Prostate gland (tissue), 2 donors: ENCODE data around the gene HPS4. TPM values are rescaled to one million over a fixed set of nuclear protein-coding genes. Genes with fewer than 3 reads are reported as not detected.

Experiments used
- DNase-seq: peaks from one replicate; pipeline ENCODE4 v3.0.0-alpha.2; 2019; ENCODE audit warnings: low spot score
- H3K27ac ChIP-seq, 2 donors: fragments of 200-600 bp; sonication (generic); 2 replicates each; pipeline ENCODE4 v1.5.1; 2017 to 2019
- H3K27me3 ChIP-seq: fragments of 200-600 bp; sonication (generic); replicated peaks from 2 replicates; pipeline ENCODE4 v1.5.1; 2019; ENCODE audit not compliant: insufficient read depth
- H3K36me3 ChIP-seq, 2 donors: fragments of 200-600 bp; sonication (generic); 1 replicate in 1 of 2; 2 replicates in 1 of 2; pipeline versions ENCODE4 v1.5.1 to v1.8.1; 2017 to 2019
- H3K4me1 ChIP-seq: fragments of 200-600 bp; sonication (generic); replicated peaks from 2 replicates; pipeline ENCODE4 v1.5.1; 2019
- H3K4me3 ChIP-seq, 2 donors: fragments of 200-600 bp; sonication (generic); 2 replicates each; pipeline ENCODE4 v1.5.1; 2017 to 2019
- H3K9me3 ChIP-seq: fragments of 200-600 bp; sonication (generic); 2 replicates; pipeline ENCODE4 v1.5.1; 2017
- POLR2A ChIP-seq: fragments of 450-650 bp; IDR thresholded peaks from one replicate; pipeline ENCODE4 v1.6.1; 2016; ENCODE audit warnings: antibody characterized with exemption, mild to moderate bottlenecking
- POLR2AphosphoS5 ChIP-seq: sonication (generic); formaldehyde crosslinking; IDR thresholded peaks from one replicate; pipeline ENCODE4 v1.6.1; 2017; ENCODE audit warnings: antibody characterized with exemption
- WGBS: methylation state at CpG from one replicate; pipeline ENCODE4 v1.1.5; 2018; 5-methylcytosine and 5-hydroxymethylcytosine counted together
- intact Hi-C: fragments of 100-400 bp; cut with DNase I; formaldehyde crosslinking; loops from one replicate; pipeline ENCODE4 v1.14.2; 2022
- total RNA-seq, 2 donors: library from RNA; depleted of rRNA; stranded (reverse); fragments of >200 nt; gene quantifications; one replicate each; pipeline ENCODE4 v1.1.0, GENCODE V29; 2016
- TF ChIP-seq, protein P1 (sequence below), 4 experiments: fragments of 200-600 bp in 2 of 4; fragments of 450-650 bp in 2 of 4; sonication (generic) in 2 of 4; IDR thresholded peaks; 1 replicate in 3 of 4; 2 replicates in 1 of 4; pipeline ENCODE4 v1.5.1; 2016 to 2019; ENCODE audit warnings: antibody characterized with exemption in 4 of 4, mild to moderate bottlenecking in 2 of 4, moderate library complexity in 2 of 4

HPS4 gene
- total RNA-seq, 2 donors from 2014 or later, result 25.3 to 83.9 TPM

DNA sequence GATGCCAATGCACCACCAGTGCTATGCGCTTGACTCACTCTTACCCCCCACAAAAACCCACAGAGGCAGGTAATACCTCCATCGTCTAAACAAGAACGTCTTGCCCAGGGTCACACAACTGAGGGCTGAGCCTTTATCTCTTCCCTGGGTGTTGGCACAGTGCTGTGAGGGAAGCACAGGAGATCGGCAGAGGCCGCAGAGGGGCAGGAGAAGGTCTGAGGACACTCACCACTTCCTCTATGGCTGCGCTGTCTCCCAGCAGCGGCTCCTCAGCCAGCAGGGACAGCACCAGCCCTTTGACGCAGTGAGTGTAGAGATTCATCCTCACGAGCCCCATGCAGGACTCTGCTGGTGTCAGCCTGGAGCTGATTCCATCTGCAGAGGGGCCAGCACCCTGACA lies 19.9 kb downstream of the HPS4 start:
- Histone ChIP-seq H3K27me3 (no peaks in the 10 kb centered on the region), H3K36me3 (peaks cover 0 to 12% of the 10 kb centered on the region in 2 donors), H3K9me3 (no peaks in the 10 kb centered on the region), H3K4me1 (no peaks in the 10 kb centered on the region), H3K27ac (no peak overlapping the region), H3K4me3 (no peak overlapping the region)
- no peak for DNase-seq
- no peak for TF ChIP-seq POLR2AphosphoS5
- TF ChIP-seq, protein P1, sequence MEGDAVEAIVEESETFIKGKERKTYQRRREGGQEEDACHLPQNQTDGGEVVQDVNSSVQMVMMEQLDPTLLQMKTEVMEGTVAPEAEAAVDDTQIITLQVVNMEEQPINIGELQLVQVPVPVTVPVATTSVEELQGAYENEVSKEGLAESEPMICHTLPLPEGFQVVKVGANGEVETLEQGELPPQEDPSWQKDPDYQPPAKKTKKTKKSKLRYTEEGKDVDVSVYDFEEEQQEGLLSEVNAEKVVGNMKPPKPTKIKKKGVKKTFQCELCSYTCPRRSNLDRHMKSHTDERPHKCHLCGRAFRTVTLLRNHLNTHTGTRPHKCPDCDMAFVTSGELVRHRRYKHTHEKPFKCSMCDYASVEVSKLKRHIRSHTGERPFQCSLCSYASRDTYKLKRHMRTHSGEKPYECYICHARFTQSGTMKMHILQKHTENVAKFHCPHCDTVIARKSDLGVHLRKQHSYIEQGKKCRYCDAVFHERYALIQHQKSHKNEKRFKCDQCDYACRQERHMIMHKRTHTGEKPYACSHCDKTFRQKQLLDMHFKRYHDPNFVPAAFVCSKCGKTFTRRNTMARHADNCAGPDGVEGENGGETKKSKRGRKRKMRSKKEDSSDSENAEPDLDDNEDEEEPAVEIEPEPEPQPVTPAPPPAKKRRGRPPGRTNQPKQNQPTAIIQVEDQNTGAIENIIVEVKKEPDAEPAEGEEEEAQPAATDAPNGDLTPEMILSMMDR (IDR thresholded peaks at IDR 0.05), result no peak
- TF ChIP-seq POLR2A, result no peak
- intact Hi-C loops, result no loop called here
- WGBS, result 72% methylated on average over 9 of the region's 9 CpGs

DNA sequence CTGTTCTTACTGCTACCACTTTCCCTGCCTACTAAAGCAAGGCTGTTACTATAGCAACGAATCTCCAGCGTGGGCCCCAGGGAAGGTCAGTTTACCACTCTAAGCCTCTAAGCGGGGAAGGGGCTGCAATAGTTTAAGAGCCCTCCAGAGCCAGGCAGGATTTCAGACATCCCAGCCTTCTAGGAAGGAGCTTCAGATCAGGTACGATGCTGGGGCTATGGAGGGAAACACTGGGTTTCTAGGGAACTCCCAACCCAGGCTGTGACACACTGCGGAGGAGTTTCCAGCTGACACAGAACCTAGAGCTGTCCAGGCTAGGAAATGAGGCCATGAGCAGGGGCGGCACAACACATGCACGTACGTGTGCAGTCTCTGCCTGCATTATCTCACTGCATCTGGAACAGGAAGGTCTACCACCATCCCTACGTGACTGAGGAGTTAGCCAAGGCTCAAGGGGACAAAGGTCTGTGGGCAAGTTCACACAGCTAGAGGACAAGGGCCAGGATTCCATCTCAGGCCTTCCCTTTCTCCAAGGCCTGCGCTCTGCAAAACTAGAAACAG lies 20.4 kb downstream of the HPS4 start:
- no peak overlapping the region for H3K27ac ChIP-seq
- H3K27me3 ChIP-seq, result no peaks in the 10 kb centered on the region
- 56% methylated on average over 10 of the region's 10 CpGs for WGBS
- no peaks in the 10 kb centered on the region for H3K4me1 ChIP-seq
- intact Hi-C loops, result no loop called here
- no peak for TF ChIP-seq POLR2AphosphoS5
- TF ChIP-seq, protein P1 (IDR thresholded peaks at IDR 0.05), result no peak
- TF ChIP-seq POLR2A, result no peak
- no peak overlapping the region for H3K4me3 ChIP-seq
- no peaks in the 10 kb centered on the region for H3K9me3 ChIP-seq
- peaks cover 0 to 12% of the 10 kb centered on the region in 2 donors for H3K36me3 ChIP-seq
- no peak for DNase-seq

- H3K4me3 ChIP-seq, result no peak overlapping the region
- intact Hi-C loops, result no loop called here
- no peak for DNase-seq
- peaks cover 0 to 12% of the 10 kb centered on the region in 2 donors for H3K36me3 ChIP-seq
- no peak overlapping the region for H3K27ac ChIP-seq
- TF ChIP-seq, protein P1 (IDR thresholded peaks at IDR 0.05), result no peak
- TF ChIP-seq POLR2AphosphoS5 (no peak), POLR2A (no peak)
- H3K4me1 ChIP-seq, result no peaks in the 10 kb centered on the region
- WGBS, result 79% methylated on average over 3 of the region's 3 CpGs
- H3K9me3 ChIP-seq, result no peaks in the 10 kb centered on the region
- H3K27me3 ChIP-seq, result no peaks in the 10 kb centered on the region
Measured at GRCh38 chr22:26462641-26463040, 20.9 kb downstream of the HPS4 start.

DNA sequence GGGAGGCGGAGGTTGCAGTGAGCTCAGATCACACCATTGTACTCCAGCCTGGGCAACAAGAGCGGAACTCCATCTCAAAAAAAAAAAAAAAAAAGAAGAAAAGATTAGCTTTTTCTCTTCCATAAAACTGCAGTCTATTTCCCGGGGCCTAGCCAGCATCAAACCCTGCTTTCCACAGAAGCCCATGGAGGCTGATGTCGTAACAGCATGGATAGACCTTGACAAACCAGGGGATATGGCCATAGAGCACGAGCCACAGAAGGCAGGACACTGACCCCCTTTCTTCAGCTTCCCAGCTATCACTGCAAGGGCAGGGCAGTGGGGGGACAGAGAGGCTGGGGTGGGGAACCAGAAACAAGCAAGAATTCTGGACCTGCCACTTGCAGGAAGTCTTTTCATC lies 21.5 kb downstream of the HPS4 start:
- no peaks in the 10 kb centered on the region for H3K27me3 ChIP-seq
- H3K9me3 ChIP-seq, result no peaks in the 10 kb centered on the region
- DNase-seq, result no peak
- intact Hi-C loops, result no loop called here
- TF ChIP-seq POLR2A, result no peak
- TF ChIP-seq, protein P1 (IDR thresholded peaks at IDR 0.05), result no peak
- TF ChIP-seq POLR2AphosphoS5, result no peak
- H3K36me3 ChIP-seq, result peaks cover 0 to 12% of the 10 kb centered on the region in 2 donors
- H3K4me1 ChIP-seq, result no peaks in the 10 kb centered on the region
- no peak overlapping the region for H3K4me3 ChIP-seq
- no peak overlapping the region for H3K27ac ChIP-seq
- 91% methylated on average over 5 of the region's 5 CpGs for WGBS

- WGBS, result 40% methylated on average over 3 of the region's 3 CpGs
- TF ChIP-seq POLR2A (no peak), POLR2AphosphoS5 (no peak)
- TF ChIP-seq, protein P1 (IDR thresholded peaks at IDR 0.05), result peak; percentile 60 to 81 (median 77)
- Histone ChIP-seq H3K27ac (peak overlapping the region in 1 of 2 donors; percentile 8), H3K9me3 (no peaks in the 10 kb centered on the region), H3K4me1 (no peaks in the 10 kb centered on the region), H3K27me3 (no peaks in the 10 kb centered on the region), H3K4me3 (no peak overlapping the region), H3K36me3 (peaks cover 0 to 12% of the 10 kb centered on the region in 2 donors)
- intact Hi-C loops, result loop anchor here (1.0 kb wide), 1 partner anchor 63 kb away; no protein-coding TSS in a partner anchor
- DNase-seq, result peak; percentile 54
Measured at GRCh38 chr22:26461188-26461810, 22.3 kb downstream of the HPS4 start.
